Measurements from ENCODE around the gene HSD11B1L. TPM values are rescaled to one million over a fixed set of nuclear protein-coding genes. Genes with fewer than 3 reads are reported as not detected.

The HSD11B1L gene
- total RNA-seq, 1 experiment from 2014 or later, result 6.0 TPM

DNA sequence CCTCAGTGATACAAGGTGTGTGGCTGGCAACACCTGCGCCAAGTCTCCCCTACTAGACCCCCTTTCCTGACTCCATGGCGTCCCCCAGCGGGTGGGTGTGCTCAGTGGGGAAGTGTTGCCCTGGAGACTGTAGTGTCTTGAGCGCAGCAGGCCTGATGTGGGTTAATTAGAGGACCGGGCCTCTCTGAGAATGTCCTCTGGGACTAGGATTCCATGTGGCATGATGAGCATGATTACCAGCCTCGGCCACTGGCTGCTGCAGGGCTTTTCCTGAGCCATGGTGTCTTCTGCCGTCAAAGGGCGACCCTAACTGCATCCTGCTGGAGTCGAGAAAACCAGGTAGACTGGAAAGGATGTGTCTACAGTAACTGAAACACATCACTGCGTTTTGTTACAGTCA, 28.6 kb upstream of the HSD11B1L start:
- CTCF ChIA-PET, result no interaction called here
- DNase-seq (ENCODE audit: low read depth, low spot score), result no peak
- intact Hi-C loops (cut with micrococcal nuclease; ENCODE audit: unreplicated experiment), result no loop called here
- no peak for ATAC-seq
- Histone ChIP-seq H3K27ac (ENCODE audit: low read length) (no peak overlapping the region), H3K4me3 (ENCODE audit: low read depth in 2 of 2, low read length in 2 of 2) (no peak overlapping the region), H3K9me3 (ENCODE audit: control insufficient read depth, insufficient read depth, low read depth, low read length) (no peaks in the 10 kb centered on the region), H3K36me3 (ENCODE audit: control insufficient read depth, insufficient read depth, low read length) (peaks cover 23% of the 10 kb centered on the region), H3K4me1 (ENCODE audit: control insufficient read depth, insufficient read depth, low read length) (no peaks in the 10 kb centered on the region), H3K27me3 (ENCODE audit: control insufficient read depth, insufficient read depth, low read length) (no peaks in the 10 kb centered on the region)
- in situ Hi-C loops (cut with HindIII; ENCODE audit: low pct_unique_long_range_greater_than_20kb, low sequenced_read_pairs), result no loop called here
- POLR2A ChIA-PET, result no interaction called here
- TF ChIP-seq SIN3A (IDR thresholded peaks at IDR 0.05; ENCODE audit: borderline replicate concordance, insufficient read depth, low read depth, low read length) (no peak), REST (IDR thresholded peaks at IDR 0.05; ENCODE audit: insufficient read depth in 1 of 2, low read depth in 2 of 2, low read length in 1 of 2) (no peak), POLR2AphosphoS5 (IDR thresholded peaks at IDR 0.05; ENCODE audit: low read depth, low read length) (no peak), TCF7L2 (IDR thresholded peaks at IDR 0.05; ENCODE audit: low read depth, low read length) (no peak)
- TF ChIP-seq, protein P1, sequence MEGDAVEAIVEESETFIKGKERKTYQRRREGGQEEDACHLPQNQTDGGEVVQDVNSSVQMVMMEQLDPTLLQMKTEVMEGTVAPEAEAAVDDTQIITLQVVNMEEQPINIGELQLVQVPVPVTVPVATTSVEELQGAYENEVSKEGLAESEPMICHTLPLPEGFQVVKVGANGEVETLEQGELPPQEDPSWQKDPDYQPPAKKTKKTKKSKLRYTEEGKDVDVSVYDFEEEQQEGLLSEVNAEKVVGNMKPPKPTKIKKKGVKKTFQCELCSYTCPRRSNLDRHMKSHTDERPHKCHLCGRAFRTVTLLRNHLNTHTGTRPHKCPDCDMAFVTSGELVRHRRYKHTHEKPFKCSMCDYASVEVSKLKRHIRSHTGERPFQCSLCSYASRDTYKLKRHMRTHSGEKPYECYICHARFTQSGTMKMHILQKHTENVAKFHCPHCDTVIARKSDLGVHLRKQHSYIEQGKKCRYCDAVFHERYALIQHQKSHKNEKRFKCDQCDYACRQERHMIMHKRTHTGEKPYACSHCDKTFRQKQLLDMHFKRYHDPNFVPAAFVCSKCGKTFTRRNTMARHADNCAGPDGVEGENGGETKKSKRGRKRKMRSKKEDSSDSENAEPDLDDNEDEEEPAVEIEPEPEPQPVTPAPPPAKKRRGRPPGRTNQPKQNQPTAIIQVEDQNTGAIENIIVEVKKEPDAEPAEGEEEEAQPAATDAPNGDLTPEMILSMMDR (IDR thresholded peaks at IDR 0.05), result no peak
- no TSS peak for BruUV-seq (replicated peaks)

GRCh38 chr19:5654931-5655330, 25.9 kb upstream of the HSD11B1L start:
- TF ChIP-seq SIN3A (IDR thresholded peaks at IDR 0.05; ENCODE audit: borderline replicate concordance, insufficient read depth, low read depth, low read length) (no peak), POLR2AphosphoS5 (IDR thresholded peaks at IDR 0.05; ENCODE audit: low read depth, low read length) (no peak), REST (IDR thresholded peaks at IDR 0.05; ENCODE audit: insufficient read depth in 1 of 2, low read depth in 2 of 2, low read length in 1 of 2) (no peak), TCF7L2 (IDR thresholded peaks at IDR 0.05; ENCODE audit: low read depth, low read length) (no peak)
- TF ChIP-seq, protein P1 (IDR thresholded peaks at IDR 0.05), result no peak
- Histone ChIP-seq H3K4me3 (ENCODE audit: low read depth in 2 of 2, low read length in 2 of 2) (no peak overlapping the region), H3K36me3 (ENCODE audit: control insufficient read depth, insufficient read depth, low read length) (peaks cover 12% of the 10 kb centered on the region), H3K4me1 (ENCODE audit: control insufficient read depth, insufficient read depth, low read length) (no peaks in the 10 kb centered on the region), H3K27ac (ENCODE audit: low read length) (no peak overlapping the region), H3K9me3 (ENCODE audit: control insufficient read depth, insufficient read depth, low read depth, low read length) (no peaks in the 10 kb centered on the region), H3K27me3 (ENCODE audit: control insufficient read depth, insufficient read depth, low read length) (no peaks in the 10 kb centered on the region)
- ATAC-seq (no peak), DNase-seq (ENCODE audit: low read depth, low spot score) (no peak)
- BruUV-seq (replicated peaks), result no TSS peak
- ChIA-PET CTCF (interaction anchor here (0.5 to 0.6 kb wide), 2 partner anchors 535 to 1302 kb away, joined by 6 to 7 read pairs; no protein-coding TSS in a partner anchor), POLR2A (no interaction called here)
- intact Hi-C loops (cut with micrococcal nuclease; ENCODE audit: unreplicated experiment), result no loop called here
- in situ Hi-C loops (cut with HindIII; ENCODE audit: low pct_unique_long_range_greater_than_20kb, low sequenced_read_pairs), result no loop called here
